ENCODE measurements around the gene OR6M1.

OR6M1 gene, protein sequence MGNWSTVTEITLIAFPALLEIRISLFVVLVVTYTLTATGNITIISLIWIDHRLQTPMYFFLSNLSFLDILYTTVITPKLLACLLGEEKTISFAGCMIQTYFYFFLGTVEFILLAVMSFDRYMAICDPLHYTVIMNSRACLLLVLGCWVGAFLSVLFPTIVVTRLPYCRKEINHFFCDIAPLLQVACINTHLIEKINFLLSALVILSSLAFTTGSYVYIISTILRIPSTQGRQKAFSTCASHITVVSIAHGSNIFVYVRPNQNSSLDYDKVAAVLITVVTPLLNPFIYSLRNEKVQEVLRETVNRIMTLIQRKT

DNA sequence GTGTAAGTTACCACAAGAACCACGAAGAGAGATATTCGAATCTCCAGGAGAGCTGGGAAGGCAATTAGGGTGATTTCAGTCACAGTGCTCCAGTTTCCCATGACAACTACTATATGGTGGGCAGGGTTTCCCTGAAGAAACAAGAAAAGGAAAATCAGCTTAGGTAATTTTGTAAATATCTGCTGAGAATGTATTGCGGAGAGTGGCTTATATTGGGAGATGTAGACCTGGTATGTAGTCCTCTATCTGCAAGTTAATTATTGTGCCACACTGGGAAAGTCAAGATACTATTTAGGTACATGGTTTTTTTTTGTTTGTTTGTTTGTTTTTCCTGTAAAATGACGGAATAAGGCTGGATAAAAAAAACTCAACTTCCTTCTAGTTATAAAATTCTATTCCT lies at the start of gene OR6M1:
Gene OR6M1 (minus strand): TSS at position 101 of the 400 bp plus-strand sequence. CDS start 0 bp downstream, at position 101.
- DNase-seq: no peak

DNA sequence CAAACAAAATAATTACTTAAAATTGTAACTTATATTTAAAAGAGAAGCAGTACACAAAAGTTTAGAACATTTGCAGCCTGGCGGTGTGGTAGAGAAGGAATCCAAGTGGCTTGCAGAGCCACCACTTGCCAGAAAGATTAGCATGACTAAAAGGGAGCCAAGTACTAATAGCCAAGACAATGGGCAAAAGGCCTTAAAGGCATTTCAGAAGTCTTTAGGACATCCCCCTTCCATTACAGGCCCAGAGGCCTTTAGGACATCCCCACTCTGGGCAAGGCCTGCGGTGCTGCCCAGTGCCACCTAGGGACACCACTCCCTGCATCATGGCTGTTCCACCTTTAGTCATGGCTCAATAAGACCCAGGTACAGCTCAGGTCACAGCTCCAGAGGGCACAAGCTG lies 46.9 kb upstream of the OR6M1 start:
- no peak for DNase-seq

DNA sequence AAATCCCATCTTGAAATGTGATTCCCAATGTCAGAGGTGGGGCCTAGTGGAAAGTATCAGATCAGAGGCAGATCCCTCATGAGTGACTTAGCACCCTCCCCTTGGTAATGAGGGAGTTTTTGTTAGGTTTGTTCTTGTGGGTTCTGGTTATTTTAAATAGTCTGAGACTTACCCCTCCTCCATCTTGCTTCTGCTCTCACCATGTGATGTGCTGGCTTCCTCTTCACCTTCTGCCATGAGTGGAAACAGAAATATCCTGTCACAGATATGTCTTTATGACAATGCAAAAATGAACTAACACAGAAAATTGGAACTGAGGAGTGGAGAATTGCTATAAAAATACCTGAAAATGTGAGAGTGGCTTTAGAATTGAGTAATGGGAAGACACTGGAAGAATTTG lies 46.2 kb upstream of the OR6M1 start:
- DNase-seq: no peak

DNA sequence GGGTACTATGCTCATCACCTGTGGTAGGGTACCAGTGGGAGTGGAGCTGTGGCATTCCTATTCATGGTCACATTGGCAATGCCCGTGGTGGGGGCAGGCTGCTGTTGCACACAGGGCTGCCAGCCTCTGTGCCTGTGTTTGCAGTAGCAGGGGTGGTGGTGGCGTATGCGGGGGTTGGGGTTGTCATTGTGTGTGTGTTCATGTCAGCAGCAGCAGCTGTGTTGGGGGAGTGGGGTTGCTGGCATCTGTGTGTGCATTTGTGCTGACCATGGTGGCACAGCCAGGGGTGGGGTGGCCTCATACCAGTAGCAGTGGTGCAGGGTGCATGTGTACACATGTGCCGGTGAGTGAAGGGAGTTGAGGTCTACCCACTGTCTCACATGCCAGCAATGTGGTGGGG lies 45.0 kb upstream of the OR6M1 start:
- DNase-seq: no peak

DNA sequence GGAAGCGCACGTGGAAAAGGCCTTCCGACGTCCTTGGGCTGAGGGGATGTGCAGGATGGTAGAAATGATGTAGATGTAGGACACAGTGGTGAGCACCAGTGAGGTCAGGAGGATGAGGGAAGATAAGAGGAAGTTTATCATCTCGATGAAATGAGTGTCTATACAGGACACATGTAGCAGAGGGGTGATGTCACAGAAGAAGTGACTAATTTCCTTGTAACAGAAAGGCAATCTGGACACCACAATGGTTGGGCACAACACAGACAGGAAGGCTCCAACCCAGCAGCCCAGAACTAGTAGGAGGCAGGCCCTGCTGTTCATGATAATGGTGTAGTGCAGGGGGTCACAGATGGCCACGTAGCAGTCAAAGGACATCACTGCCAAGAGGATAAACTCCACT lies 35.0 kb upstream of the OR6M1 start:
- no peak for DNase-seq

DNA sequence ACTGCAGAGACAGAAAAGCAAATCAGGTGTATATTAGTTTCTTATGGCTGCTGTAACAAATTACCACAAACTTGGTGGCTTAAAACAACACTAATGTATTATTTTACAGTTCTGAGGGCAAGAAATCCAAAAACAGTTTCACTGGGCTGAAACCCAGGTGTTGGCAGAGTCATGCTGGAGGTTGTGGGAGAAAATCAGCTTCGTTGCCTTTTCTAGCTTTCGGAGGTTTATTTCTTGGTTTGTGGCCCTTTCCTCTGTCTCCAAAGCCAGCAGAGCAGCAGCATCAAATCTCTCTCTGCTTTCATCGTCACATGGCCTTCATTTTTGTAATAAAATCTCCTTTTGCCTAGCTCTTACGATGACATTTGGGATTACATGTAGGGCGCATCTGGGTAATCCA lies 33.0 kb upstream of the OR6M1 start:
- no peak for DNase-seq

DNA sequence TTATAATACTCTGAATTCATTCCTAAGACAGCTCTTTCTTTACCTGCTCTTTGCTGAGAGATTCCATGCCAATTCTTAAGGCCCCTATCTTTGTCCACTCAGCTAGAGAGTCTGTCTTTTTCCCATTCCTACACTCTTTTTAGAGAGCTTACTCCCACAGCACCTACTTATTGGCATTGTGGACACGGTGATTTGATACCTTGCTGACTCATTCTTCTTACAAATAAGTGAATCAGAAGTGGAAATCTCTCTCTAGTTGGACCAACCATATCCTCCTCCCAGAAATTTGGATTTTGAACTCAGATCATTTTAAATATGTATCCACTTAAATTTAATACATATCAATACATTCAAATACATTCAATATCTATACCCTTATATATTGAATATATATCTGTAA lies 32.5 kb upstream of the OR6M1 start:
- DNase-seq: no peak

DNA sequence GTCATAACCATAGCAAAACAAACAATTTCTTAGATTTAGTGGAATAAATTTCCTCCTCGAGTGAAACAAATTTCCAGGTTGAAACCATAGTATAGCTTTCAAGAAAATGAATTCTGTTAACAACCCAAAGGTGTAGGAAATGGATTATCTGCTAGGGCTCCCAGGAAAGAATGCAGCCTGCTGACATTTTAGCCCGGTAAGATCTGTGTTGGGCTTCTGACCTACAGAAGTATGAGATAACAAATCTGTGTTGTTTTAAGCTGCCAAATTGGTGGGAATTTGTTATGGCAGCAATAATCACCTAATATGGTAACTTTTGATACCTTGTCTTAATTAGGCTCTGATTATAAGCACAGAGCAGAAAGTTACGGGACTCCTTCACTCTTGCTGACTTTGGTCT lies 32.0 kb upstream of the OR6M1 start:
- DNase-seq: no peak

DNA sequence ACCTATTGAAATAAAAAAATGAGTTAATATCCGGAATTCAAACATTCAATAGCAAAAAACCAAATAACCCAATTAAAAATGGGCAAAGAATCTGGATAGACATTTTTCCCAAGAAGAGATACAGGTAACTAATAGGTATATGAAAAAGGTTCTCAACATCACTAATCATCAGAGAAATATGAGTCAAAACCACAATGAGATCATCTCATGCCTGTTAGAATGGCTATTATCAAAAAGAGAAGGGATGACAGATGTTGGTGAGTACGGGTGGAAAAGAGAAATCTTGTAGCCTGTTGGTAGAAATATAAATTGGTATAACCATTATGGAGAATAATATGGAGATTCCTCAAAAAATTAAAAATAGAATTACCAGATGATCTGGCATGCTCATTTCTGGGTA lies 26.9 kb upstream of the OR6M1 start:
- DNase-seq: no peak

DNA sequence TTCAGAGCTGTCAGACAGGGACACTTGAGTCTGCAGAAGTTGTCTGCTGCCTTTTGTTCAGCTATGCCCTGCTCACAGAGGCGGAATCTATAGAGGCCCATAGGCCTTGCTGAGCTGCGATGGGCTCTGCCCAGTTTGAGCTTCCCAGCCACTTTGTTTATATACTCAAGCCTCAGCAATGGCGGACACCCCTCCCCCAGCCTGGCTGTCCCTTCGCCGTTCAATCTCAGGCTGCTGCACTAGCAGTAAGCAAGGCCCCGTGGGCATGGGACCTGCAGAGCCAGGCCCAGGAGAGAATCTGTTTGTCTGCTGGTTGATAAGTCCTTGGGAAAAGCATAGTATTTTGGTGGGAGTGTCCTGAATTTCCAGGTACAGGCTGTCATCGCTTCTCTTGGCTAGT lies 23.6 kb upstream of the OR6M1 start:
- DNase-seq: no peak

DNA sequence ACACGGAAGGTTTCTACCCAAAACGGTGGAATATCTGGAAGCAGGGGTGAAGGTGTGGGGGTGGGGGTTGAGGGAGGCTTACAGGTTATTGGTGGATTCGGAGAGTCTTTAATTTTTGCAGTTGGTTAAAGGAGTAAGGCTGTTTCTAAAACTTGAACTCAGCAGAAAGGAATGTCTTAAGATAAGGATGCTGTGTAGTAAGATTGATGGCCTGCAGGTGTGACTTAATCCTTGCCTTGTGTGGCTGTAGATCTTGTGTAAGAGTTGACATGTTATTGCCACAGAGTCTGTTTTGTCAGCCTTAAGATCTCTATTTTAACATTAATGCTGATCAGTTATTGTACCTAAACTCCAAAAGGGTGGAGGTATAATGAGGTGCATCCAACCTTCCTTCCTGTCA lies 16.4 kb upstream of the OR6M1 start:
- no peak for DNase-seq

DNA sequence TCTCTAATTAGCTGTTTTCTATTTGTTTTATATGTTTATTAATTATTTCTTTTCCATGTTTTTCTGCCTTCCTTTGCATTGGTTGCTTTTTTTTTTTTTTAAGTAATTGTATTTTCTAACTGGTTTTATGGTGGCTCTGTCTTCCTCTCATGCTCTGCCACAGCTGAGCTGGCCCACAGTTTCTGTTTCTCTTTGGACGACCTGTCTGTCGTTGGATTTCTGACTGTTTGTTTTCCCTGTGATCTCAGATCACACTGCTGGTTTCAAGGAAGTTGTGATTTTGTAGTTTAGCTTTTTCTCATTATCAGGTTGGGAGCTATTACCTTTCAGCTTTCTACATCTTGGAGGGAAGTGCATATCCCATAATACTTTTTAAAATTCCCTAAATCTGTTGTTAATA lies 15.9 kb upstream of the OR6M1 start:
- no peak for DNase-seq

DNA sequence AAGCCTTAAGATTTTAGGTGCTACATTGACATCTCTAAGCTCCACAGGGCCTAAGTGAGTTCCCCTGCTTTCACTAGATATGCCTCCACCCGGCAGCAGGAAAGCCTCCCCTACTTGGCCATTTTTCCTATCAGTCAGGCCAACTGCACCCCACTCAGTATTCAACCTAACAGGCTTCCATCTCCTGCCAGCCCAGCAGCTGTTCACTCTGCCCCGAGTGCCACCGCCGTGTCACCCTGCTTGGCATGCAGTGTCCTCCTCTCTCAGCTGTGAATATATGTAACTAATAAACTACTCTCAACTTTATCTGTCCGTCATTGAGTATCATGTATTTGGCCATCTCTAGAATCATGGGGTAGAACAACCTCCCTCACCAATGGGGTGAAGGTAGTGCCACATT lies 9.0 kb upstream of the OR6M1 start:
- DNase-seq: no peak

DNA sequence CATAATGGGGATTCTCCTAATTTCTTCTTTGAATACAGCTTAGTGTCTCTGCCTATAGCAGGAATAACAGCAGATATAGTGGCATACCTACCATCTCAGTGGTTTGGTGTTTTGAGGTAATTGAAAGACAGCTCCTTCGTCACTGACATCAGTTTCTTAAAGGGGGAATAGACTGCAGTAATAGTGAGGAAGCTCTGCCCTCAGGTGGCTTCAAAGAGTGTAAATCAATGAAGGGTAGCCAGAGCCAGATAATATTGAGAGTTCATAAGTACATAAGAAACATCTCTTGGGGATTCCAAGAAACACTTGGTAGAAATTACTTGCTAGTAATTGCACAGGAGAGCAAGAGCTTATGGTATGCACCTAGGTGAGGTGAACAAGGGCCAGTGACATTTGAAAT lies 4.4 kb downstream of the OR6M1 start:
- DNase-seq: no peak

DNA sequence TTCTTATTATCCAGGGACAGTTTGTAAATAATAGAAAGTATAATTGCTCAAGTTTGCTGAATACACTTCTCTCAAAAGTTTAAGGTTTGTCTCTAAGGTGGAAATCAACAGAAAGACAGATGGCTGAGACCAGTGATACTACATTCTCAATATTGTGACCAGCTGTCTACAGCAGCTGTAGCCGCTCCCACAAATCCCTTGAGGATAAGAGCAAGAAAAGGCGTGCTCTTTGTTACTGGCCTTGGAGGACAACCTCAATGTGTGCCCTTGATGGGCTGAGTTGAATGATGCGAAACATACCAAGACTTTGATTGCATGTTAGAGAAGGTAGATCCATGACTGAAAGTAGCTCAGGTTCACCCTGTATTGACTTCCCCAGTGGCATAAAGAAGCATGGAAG lies 6.1 kb downstream of the OR6M1 start:
- no peak for DNase-seq

DNA sequence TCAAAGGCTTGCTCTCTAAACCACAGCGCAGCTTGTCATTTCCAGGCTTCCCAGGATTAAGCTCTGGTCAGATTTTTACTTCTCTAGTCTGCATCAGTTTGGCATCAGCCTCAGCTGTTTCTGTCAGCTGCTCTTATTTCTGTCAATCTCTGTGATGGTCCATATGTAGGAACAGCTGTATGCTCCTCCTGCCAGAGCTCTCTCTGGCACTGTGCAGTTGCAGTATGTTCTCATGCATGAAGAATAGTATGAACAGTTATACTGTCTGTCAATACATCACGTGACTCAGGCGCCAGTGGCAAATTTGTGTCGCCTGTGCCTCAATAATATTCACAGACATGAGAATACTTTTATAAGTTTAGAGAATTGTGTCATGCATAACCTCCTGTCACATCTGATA lies 6.7 kb downstream of the OR6M1 start:
- no peak for DNase-seq

DNA sequence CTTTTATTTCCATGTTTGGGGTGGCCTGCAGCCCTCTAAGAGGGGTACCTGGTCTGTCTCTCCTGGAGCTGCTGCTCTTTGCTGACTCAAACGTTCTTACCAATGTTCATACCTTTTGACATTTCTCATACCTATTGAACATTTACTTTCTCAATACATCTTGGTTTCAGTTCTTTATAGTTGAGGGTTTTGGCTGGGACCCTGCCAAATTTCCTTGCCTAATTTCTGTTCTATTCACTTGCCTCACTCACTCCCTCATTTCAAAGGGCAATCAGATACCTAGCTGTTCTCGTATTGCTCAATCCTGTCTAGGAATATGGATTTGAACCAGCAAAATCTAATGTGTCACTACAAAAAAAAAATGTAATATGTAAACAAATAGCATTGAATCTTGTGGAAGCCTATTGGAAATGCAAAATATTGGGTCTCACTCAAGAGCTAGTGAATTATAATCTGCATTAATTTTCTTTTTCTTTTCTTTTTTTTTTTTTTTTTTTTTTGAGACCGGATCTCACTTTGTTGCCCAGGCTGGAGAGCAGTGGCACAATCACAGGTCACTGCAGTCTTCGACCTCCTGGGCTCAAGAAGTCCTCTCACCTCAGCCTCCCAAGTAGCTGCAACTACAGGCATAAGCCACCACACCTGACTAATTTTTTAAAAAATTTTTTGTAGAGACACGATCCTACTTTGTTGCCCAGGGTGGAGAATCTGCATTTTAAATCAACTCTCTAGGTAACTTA lies 7.5 kb downstream of the OR6M1 start:
- DNase-seq: no peak

DNA sequence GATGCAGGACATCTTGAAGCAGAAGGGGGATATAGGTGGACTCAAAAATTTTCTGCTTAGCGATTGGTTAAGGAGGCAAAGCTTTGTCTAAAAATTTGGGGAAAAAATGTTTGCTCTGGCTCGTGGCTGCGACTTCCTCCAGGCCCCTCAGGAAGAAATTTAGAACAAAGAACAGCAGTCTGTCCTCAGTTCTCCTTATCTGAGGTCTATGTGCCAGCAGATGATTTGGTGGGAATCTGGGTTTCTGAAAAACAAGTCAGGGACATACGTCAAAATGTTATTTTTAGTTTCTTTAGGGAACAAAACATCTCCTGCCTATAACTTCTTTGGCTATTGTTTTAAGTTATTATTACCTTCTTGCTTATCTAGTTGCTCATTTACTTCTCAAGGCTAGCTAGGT lies 8.1 kb downstream of the OR6M1 start:
- no peak for DNase-seq

DNA sequence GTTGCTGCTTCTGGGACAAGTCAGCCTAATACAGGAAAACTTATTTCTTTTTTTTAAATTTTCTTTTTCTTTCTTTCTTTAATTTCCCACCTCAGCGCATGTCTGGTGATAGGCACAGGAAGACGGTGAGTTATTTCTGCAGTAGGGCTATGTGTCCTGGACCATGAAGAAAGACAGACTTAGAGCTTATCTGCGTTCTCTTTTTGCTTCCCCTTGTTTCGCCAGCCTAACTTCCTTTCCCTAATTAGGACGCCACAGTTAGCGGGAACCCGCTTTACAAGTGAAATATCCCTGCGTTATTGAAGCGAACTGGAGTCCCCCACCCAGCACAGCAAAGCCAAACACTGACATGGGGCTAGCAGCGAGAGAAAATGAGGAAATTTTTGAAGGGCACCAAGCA lies 8.6 kb downstream of the OR6M1 start:
- no peak for DNase-seq

DNA sequence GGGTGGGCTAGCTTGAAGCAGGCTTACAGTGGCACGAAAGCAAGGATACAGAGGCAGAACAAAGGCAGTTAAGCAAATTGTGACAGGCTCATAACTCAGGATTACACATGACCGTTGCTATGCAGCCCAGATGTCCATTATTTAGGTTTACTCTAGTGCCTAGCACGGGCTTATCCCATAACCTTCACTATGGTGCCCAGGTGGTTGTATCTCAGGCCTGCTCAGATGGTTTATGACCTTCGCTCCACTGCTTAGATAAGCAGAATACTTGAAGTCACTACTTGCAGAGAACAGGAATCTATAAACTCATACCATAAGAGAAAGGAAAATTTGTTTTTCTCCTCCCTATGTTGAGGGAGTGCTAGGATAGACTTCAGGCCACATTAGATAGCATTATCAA lies 9.0 kb downstream of the OR6M1 start:
- DNase-seq: no peak

DNA sequence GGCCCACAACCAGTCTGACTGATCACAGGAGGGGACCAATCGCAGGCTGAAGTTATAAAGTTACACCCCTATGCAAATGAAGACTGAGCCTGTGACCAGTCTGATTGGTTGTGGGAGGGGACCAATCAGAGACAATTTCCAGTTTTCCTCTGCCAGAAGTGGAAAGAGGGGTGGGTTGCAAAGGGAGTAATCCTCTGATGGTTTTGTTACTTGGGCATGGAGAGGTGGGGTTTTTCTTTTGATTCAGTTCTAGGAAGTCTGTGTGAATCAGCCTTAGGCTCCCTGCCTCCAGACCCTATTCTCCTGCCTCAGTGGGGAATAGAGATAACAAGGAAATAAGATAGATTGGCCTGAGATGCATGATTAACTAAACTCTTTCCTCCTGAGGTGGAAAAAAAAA lies 9.9 kb downstream of the OR6M1 start:
- DNase-seq: no peak

DNA sequence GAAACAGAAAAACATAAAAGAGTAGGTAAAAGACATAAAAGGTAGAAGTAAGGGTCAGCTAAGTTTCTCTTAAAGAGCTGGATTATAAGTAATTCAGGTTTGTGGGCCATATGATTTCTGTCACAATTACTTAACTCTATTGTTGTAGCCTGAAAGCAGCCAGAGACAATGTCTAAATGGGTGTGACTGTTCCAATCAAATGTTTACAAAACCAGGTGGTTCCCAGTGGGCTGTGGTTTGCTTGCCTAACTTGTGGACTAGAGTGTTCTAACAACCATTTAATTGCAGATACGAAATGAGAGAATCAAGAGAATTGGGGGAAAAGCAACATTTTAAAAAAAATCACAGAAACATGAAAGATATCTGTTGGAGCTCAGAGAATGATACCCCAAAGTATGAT lies 22.6 kb downstream of the OR6M1 start:
- no peak for DNase-seq

DNA sequence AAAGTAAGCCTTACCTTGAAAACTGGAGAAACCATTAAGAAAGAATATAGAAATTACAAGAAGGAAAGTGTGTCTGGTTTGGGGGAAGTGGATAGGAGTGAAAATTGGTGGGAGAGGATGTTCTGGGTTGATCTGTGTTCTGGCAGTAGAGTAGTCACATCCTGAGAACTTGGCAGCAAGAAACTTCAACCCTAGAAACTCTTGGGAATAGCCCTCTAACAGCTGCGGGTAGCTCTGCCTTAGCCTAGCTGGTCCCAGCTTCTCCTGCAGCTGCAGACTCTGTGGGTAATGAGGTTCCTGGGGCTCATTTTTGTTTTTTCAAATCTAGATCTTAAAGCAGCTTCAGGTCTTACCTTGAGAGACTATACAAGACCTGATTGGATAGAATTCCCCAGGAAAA lies 27.6 kb downstream of the OR6M1 start:
- DNase-seq: no peak

DNA sequence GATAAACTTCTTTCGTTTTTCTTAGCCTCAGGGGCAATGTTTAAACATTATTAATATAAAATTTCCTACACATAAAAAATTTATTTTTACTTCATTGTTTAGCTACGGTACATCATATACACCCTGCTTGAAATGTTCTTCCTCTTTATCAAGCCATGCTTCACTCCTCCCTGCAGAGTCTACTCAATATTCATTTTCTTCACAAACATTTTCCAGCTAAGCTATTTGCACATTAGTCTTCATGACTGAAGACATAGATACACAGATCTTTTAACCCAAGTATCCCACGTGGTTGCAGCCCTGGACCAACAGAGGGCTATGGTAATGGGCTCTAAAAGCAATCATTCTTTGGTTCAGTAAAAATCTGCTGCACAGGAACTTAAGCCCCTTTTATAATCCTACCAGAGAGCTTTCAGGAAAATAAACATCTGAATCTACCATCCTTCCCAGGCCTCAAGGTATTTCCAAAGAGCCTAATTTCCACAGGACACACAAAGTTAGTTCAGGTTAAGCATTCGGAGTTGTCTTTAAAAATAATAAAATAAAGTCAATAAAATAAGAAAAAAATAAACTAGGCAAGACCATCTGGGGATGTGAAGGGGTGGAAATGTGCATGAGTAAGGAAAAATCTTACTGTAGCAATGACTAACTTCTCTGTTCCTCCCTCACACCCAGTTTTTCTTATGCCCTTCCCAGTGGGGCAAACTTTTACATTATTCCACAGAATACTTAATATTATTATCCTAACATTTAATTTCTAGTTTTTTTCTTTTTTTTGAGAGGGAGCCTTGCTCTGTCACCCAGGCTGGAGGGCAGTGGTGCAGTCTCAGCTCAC lies 30.2 kb downstream of the OR6M1 start:
- DNase-seq: no peak
